GM21390 (cell line): Measurements from ENCODE around the gene HAUS6.
"Not testable (repeated sequence)": the region's sequence is repeated elsewhere in the genome, so short reads cannot be mapped to it uniquely, and the experiment has no call there.

Experiments used
- ATAC-seq: cut with Tn5 transposase; IDR thresholded peaks from one replicate; pipeline ENCODE4 v1.9.1; 2021; ENCODE audit not compliant: unreplicated experiment

The HAUS6 gene

GRCh38 chr9:19048966-19049916, 53.5 kb downstream of the HAUS6 start, which contains the start of gene RRAGA:
TSS of gene RRAGA (plus strand) at chr9:19049427. CDS start at chr9:19049660, 233 bp downstream.
- ATAC-seq, result peak; percentile 89

DNA sequence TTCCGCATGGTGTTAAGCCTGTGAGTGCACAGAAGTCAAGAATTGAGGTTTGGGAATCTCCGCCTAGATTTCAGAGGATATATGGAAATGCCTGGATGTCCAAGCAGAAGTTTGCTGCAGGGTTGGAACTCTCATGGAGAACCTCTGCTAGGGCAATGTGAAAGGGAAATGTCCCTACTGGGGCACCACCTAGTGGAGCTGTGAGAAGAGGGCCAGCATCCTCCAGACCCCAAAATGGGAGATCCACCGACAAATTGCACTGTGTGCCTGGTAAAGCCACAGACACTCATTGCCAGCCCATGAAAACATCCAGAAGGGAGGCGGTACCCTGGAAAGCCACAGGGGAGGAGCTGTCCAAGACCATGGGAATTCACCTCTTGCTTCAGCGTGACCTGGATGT, 66.1 kb downstream of the HAUS6 start:
- no peak for ATAC-seq

DNA sequence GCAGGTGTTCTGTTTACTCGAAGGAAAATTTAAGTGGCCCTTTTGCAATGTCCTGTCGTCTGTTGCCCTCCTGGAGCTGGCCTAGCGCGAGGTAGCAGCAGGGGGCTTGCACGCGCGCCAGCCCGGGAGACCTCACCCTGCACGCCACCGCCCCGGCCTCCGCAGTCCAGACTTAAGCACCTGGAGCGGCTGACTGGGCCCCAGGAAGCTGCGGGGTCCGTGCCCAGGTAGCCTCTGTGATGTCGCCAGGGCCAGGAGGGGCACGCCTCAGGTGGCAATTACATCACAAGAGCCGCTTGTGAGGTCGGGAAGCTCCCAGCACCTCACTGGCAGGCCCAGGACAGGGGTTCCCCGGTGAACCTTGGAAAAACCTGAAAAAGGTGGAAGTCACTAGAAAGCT, 69.7 kb downstream of the HAUS6 start, which contains the start of gene SAXO1:
Gene SAXO1, minus strand, starts transcription at position 195 of the 400 bp plus-strand sequence. CDS start 301 bp downstream, outside the sequence.
- no peak for ATAC-seq

- no peak for ATAC-seq
Measured at GRCh38 chr9:19032406-19032805, 70.3 kb downstream of the HAUS6 start.

- ATAC-seq, result peak; percentile 61
Measured at GRCh38 chr9:19030899-19031298, 71.8 kb downstream of the HAUS6 start.

GRCh38 chr9:19028835-19029451, 73.8 kb downstream of the HAUS6 start:
- peak; percentile 64 for ATAC-seq

GRCh38 chr9:19027825-19028224, 74.9 kb downstream of the HAUS6 start:
- no peak for ATAC-seq

GRCh38 chr9:19026375-19026774, 76.3 kb downstream of the HAUS6 start:
- no peak for ATAC-seq

- ATAC-seq, result no peak
Measured at GRCh38 chr9:19023078-19023477, 79.6 kb downstream of the HAUS6 start.

GRCh38 chr9:19022206-19022605, 80.5 kb downstream of the HAUS6 start:
- no peak for ATAC-seq

- ATAC-seq, result not testable (repeated sequence)
Measured at GRCh38 chr9:19021649-19022048, 81.1 kb downstream of the HAUS6 start.

DNA sequence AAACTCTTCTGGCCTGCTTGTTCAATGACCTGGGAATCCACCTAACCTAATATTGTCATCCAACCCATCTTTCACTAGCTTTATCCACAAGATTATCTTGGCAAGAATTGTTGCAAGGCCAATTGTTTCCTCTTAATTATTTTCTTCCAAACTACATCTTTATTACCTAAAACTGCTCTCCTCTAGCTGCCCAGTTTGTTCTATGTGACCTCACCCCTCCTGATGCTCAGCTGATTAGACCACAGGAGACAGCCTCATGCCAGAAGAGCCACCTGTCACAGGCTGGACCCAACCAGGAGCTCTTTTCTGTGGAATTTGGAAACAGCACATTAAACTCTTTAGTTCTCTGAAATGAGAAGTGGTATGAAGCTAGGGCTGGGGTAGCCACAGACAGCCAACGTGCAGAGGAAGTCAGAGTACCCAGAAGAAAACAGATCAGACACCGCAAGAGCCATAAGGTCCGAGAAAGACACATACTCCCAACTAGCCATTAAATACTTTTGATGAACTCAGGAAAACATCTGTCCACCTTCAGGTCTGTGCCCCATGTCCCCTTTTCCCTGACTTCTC, 81.7 kb downstream of the HAUS6 start:
- no peak for ATAC-seq

DNA sequence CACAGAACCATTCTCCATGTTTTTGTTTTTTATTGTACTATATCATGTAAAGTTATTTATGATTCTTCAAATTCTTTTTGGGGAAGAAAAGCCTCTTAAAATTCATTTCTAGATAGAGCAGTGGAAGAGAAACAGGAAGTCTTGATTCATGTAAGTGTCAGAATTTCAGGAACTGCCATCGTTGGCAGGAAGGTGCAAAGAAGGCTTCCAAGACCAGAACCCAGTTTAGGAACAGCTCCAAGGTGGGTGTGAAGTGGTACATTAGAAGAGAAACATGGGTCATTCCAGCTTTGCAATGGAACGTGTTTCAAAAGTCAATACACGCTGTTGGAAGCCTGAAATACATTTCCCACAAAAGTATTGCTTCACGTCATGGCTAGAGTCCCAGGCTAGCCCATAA, 84.5 kb downstream of the HAUS6 start:
- no peak for ATAC-seq

DNA sequence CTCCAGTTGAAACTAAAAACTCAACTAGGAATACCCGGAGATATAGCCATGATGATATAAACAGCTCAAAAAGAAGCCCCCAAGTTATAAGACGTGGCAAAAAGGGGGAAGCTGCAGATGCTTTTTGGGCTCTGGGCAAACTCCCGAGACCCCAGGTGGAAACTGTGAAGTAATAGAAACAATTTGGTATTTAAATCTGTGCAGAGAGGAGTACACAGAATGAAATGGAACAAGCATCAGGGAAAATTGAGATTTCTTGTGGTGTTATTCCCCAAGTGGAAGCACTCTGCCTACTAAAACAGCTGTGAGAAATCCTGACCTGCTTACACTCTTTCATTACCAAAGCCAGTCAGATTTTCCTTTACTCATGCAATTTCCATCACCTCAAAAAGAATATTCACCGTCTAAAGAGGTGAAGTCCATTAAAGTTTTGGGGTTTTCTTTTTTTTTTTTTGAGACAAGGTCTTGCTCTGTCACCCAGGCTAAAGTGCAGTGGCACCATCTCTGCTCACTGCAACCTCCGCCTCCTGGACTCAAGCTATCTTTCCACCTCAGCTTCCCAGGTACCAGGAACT, 93.2 kb downstream of the HAUS6 start:
- no peak for ATAC-seq
